Ishikawa (cell line): ENCODE data around the gene MTMR2.

Source experiments
- CEBPB ChIP-seq: IDR thresholded peaks from 2 replicates; pipeline ENCODE4 v1.6.1; 2012
- CREB1 ChIP-seq: IDR thresholded peaks from 2 replicates; pipeline ENCODE4 v1.6.1; 2012; ENCODE audit warnings: low read depth
- EGR1 ChIP-seq: IDR thresholded peaks from 2 replicates; pipeline ENCODE4 v1.6.1; 2012
- EP300 ChIP-seq: IDR thresholded peaks from 2 replicates; pipeline ENCODE4 v1.6.1; 2012; ENCODE audit warnings: borderline replicate concordance
- FOXM1 ChIP-seq: IDR thresholded peaks from 2 replicates; pipeline ENCODE4 v1.6.1; 2012; ENCODE audit warnings: low read depth, borderline replicate concordance
- NFIC ChIP-seq: IDR thresholded peaks from 2 replicates; pipeline ENCODE4 v1.6.1; 2012
- RAD21 ChIP-seq: IDR thresholded peaks from 2 replicates; pipeline ENCODE4 v1.6.1; 2012; ENCODE audit warnings: low read depth
- TAF1 ChIP-seq: IDR thresholded peaks from 2 replicates; pipeline ENCODE4 v1.6.1; 2012; ENCODE audit warnings: low read depth, mild to moderate bottlenecking
- TCF12 ChIP-seq: IDR thresholded peaks from 2 replicates; pipeline ENCODE4 v1.6.1; 2012; ENCODE audit warnings: low read depth
- TEAD4 ChIP-seq: IDR thresholded peaks from 2 replicates; pipeline ENCODE4 v1.6.1; 2012
- USF1 ChIP-seq: IDR thresholded peaks from 2 replicates; pipeline ENCODE4 v1.6.1; 2012
- YY1 ChIP-seq: IDR thresholded peaks from 2 replicates; pipeline ENCODE4 v1.6.1; 2012; ENCODE audit warnings: low read depth
- ZBTB7A ChIP-seq: IDR thresholded peaks from 2 replicates; pipeline ENCODE4 v1.6.1; 2012; ENCODE audit warnings: low read depth
- TF ChIP-seq, protein P1 (sequence below): IDR thresholded peaks from 2 replicates; pipeline ENCODE4 v1.6.1; 2012; ENCODE audit warnings: low read depth, mild to moderate bottlenecking
- TF ChIP-seq, protein P2 (sequence below): IDR thresholded peaks from 2 replicates; pipeline ENCODE4 v1.6.1; 2012

Gene MTMR2

GRCh38 chr11:95915051-95915450 lies 8.9 kb downstream of the MTMR2 start:
- no peak for TF ChIP-seq TCF12
- no peak for TF ChIP-seq USF1
- no peak for TF ChIP-seq RAD21
- no peak for TF ChIP-seq CEBPB
- TF ChIP-seq FOXM1 = no peak
- TF ChIP-seq ZBTB7A = no peak
- TF ChIP-seq EGR1 = no peak
- TF ChIP-seq EP300 = no peak
- TF ChIP-seq, protein P1, sequence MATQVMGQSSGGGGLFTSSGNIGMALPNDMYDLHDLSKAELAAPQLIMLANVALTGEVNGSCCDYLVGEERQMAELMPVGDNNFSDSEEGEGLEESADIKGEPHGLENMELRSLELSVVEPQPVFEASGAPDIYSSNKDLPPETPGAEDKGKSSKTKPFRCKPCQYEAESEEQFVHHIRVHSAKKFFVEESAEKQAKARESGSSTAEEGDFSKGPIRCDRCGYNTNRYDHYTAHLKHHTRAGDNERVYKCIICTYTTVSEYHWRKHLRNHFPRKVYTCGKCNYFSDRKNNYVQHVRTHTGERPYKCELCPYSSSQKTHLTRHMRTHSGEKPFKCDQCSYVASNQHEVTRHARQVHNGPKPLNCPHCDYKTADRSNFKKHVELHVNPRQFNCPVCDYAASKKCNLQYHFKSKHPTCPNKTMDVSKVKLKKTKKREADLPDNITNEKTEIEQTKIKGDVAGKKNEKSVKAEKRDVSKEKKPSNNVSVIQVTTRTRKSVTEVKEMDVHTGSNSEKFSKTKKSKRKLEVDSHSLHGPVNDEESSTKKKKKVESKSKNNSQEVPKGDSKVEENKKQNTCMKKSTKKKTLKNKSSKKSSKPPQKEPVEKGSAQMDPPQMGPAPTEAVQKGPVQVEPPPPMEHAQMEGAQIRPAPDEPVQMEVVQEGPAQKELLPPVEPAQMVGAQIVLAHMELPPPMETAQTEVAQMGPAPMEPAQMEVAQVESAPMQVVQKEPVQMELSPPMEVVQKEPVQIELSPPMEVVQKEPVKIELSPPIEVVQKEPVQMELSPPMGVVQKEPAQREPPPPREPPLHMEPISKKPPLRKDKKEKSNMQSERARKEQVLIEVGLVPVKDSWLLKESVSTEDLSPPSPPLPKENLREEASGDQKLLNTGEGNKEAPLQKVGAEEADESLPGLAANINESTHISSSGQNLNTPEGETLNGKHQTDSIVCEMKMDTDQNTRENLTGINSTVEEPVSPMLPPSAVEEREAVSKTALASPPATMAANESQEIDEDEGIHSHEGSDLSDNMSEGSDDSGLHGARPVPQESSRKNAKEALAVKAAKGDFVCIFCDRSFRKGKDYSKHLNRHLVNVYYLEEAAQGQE = no peak
- no peak for TF ChIP-seq TAF1
- TF ChIP-seq TEAD4 = no peak
- TF ChIP-seq NFIC = no peak
- no peak for TF ChIP-seq CREB1
- no peak for TF ChIP-seq YY1
- TF ChIP-seq, protein P2, sequence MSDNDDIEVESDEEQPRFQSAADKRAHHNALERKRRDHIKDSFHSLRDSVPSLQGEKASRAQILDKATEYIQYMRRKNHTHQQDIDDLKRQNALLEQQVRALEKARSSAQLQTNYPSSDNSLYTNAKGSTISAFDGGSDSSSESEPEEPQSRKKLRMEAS = no peak

- no peak for TF ChIP-seq TCF12
- no peak for TF ChIP-seq USF1
- no peak for TF ChIP-seq FOXM1
- TF ChIP-seq EGR1 = no peak
- no peak for TF ChIP-seq NFIC
- TF ChIP-seq, protein P2 = no peak
- no peak for TF ChIP-seq ZBTB7A
These were observed 9.9 kb downstream of the MTMR2 start for GRCh38 chr11:95913830-95914615.

DNA sequence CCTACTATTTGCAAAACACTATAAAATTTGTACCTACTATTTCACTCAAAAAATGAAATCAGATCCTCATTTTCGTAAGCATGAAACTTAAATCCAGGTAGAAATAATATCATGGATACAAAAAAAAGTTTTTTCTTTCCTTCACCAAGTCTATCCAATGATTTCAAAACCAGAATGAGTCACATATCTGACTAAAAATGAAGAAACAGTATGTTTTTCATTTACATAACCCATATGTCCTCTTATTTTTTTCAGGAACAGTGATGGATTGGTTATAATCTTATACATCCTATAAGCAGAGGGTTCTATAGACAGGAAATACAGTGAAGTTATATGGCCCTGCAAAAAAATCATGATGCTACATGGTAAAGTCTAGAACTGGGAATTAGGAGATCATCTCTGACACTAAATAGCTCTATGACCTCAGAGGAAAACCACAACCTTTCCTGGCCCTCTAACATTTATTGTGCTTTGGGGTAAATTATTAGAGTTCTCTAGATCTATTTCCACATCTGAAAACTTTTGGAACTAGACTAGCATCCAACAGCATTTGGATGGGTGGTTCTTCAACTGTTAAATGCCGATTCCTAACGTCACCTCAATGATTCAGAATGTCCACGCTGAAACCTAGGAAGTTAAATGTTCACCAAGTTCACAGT lies 10.9 kb downstream of the MTMR2 start:
- no peak for TF ChIP-seq EP300
- TF ChIP-seq RAD21 = no peak
- no peak for TF ChIP-seq NFIC
- no peak for TF ChIP-seq TCF12
- no peak for TF ChIP-seq YY1
- TF ChIP-seq, protein P2 = no peak

DNA sequence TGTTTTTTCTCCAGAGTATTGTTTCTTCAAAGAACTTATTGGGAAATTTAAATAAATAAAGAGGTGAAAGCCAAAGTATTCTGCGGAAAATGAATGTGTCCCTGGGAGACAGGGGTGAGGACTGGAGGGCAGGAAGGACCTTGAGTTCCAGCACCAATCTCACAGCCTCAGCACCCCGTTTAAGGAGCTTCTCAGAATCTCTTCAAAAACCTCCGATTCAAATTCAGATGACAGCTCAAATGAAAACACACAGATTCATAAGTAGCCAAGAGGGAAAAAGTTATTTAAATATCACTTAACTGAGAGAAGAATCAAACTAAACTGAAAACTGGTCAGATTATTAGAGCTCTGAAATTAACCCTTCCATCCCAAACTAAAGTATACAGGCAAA lies 12.5 kb downstream of the MTMR2 start:
- TF ChIP-seq TCF12 (no peak), ZBTB7A (no peak), CEBPB (no peak), USF1 (no peak), RAD21 (no peak), EGR1 (no peak), TAF1 (no peak), FOXM1 (no peak), EP300 (no peak), YY1 (no peak), CREB1 (no peak), NFIC (no peak)
- TF ChIP-seq, protein P1 = no peak
- TF ChIP-seq, protein P2 = no peak
